ENCODE data around the gene GDF9. TPM values are rescaled to one million over a fixed set of nuclear protein-coding genes. Genes with fewer than 3 reads are reported as not detected.

The GDF9 gene
- total RNA-seq, 2 donors from 2014 or later = 0.09 to 3.2 TPM

- H3K36me3 ChIP-seq = no peaks in the 10 kb centered on the region
- peak overlapping the region; percentile 91 to 98 for H3K27ac ChIP-seq
- peaks cover 9% of the 10 kb centered on the region for H3K4me1 ChIP-seq (replicated peaks)
- intact Hi-C loops (cut with DNase I) = no loop called here
- no peak for DNase-seq (ENCODE audit: low spot score)
- no peaks in the 10 kb centered on the region for H3K9me3 ChIP-seq
- H3K4me3 ChIP-seq = no peak overlapping the region
- no peaks in the 10 kb centered on the region for H3K27me3 ChIP-seq (replicated peaks; ENCODE audit: insufficient read depth)
- TF ChIP-seq POLR2AphosphoS5 (IDR thresholded peaks at IDR 0.05) = no peak
- TF ChIP-seq CTCF (IDR thresholded peaks at IDR 0.05) = no peak
- no peak for TF ChIP-seq POLR2A (IDR thresholded peaks at IDR 0.05)
- 100% methylated on average over 1 of the region's 1 CpG for WGBS
These were observed 29.4 kb downstream of the GDF9 start for GRCh38 chr5:132836852-132837251.

- TF ChIP-seq CTCF (IDR thresholded peaks at IDR 0.05) = no peak
- no peak for TF ChIP-seq POLR2A (IDR thresholded peaks at IDR 0.05)
- no peak for TF ChIP-seq POLR2AphosphoS5 (IDR thresholded peaks at IDR 0.05)
- Histone ChIP-seq H3K27ac (no peak overlapping the region), H3K4me3 (no peak overlapping the region), H3K27me3 (replicated peaks; ENCODE audit: insufficient read depth) (no peaks in the 10 kb centered on the region), H3K36me3 (no peaks in the 10 kb centered on the region), H3K4me1 (replicated peaks) (peaks cover 9% of the 10 kb centered on the region), H3K9me3 (no peaks in the 10 kb centered on the region)
- 98% methylated on average over 3 of the region's 3 CpGs for WGBS
- intact Hi-C loops (cut with DNase I) = loop anchor here (5.0 kb wide), 1 partner anchor 33 kb away; the partner anchor contains the start of genes GDF9 and UQCRQ
- DNase-seq (ENCODE audit: low spot score) = no peak
These were observed 32.2 kb downstream of the GDF9 start for GRCh38 chr5:132834057-132834456.

- Histone ChIP-seq H3K27ac (no peak overlapping the region), H3K36me3 (no peaks in the 10 kb centered on the region), H3K9me3 (no peaks in the 10 kb centered on the region), H3K4me1 (replicated peaks) (peaks cover 8% of the 10 kb centered on the region), H3K4me3 (no peak overlapping the region), H3K27me3 (replicated peaks; ENCODE audit: insufficient read depth) (no peaks in the 10 kb centered on the region)
- TF ChIP-seq POLR2A (IDR thresholded peaks at IDR 0.05) (no peak), CTCF (IDR thresholded peaks at IDR 0.05) (no peak), POLR2AphosphoS5 (IDR thresholded peaks at IDR 0.05) (no peak)
- intact Hi-C loops (cut with DNase I) = loop anchor here (5.0 kb wide), 1 partner anchor 35 kb away; the partner anchor contains the start of genes GDF9 and UQCRQ
- no peak for DNase-seq (ENCODE audit: low spot score)
- WGBS = 91% methylated on average over 5 of the region's 5 CpGs
These were observed 33.7 kb downstream of the GDF9 start for GRCh38 chr5:132832612-132833011.

- Histone ChIP-seq H3K4me3 (peak overlapping the region; percentile 55 to 74), H3K4me1 (replicated peaks) (peaks cover 12% of the 10 kb centered on the region), H3K36me3 (no peaks in the 10 kb centered on the region), H3K27ac (peak overlapping the region; percentile 90 to 95), H3K9me3 (no peaks in the 10 kb centered on the region), H3K27me3 (replicated peaks; ENCODE audit: insufficient read depth) (no peaks in the 10 kb centered on the region)
- no peak for DNase-seq (ENCODE audit: low spot score)
- intact Hi-C loops (cut with DNase I) = loop anchor here (2.0 to 5.0 kb wide), 2 partner anchors 36 to 52 kb away; partner anchors contain the start of genes GDF9 and UQCRQ
- TF ChIP-seq CTCF (IDR thresholded peaks at IDR 0.05) (no peak), POLR2AphosphoS5 (IDR thresholded peaks at IDR 0.05) (no peak), POLR2A (IDR thresholded peaks at IDR 0.05) (no peak)
- 82% methylated on average over 15 of the region's 15 CpGs for WGBS
These were observed 35.0 kb downstream of the GDF9 start for GRCh38 chr5:132831095-132831860.

Measured in prostate gland (tissue), 2 donors.